ENCODE results near the gene LRCH1. TPM values are rescaled to one million over a fixed set of nuclear protein-coding genes. Genes with fewer than 3 reads are reported as not detected.

The LRCH1 gene
- total RNA-seq, 2 experiments from 2014 or later: 19.8 to 20.9 TPM

DNA sequence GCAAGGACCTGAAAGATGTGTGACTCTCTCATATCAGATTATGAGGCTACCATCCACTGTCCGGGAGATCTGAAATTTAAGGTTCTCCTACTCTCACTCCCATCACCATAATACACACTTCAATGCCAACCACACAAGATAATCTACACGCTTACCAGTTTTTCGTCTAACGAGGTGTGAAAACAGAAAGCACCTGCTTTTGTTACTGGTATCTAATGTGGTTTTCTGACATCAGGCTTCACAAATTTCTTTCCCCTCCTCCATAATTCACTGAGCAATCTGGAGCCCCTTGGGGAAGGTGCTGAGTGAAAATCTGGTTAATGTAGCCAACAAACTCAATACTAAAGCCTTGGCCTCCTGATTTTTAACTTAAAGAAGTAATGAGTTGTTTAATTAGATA, 10.1 kb upstream of the LRCH1 start:
- no peak overlapping the region for H3K4me3 Mint-ChIP-seq
- no peak overlapping the region for H3K27ac Mint-ChIP-seq
- H3K36me3 Mint-ChIP-seq: no peaks in the 10 kb centered on the region
- CTCF ChIA-PET: interaction anchor here (3.1 kb wide), 1 partner anchor 9 kb away, joined by 22 read pairs; no protein-coding TSS in a partner anchor
- DNase-seq: no peak
- ATAC-seq: no peak
- H3K4me1 Mint-ChIP-seq: peaks cover 11% of the 10 kb centered on the region
- H3K9me3 Mint-ChIP-seq (ENCODE audit: low read depth): no peaks in the 10 kb centered on the region
- H3K27me3 Mint-ChIP-seq: peaks cover 9% of the 10 kb centered on the region

DNA sequence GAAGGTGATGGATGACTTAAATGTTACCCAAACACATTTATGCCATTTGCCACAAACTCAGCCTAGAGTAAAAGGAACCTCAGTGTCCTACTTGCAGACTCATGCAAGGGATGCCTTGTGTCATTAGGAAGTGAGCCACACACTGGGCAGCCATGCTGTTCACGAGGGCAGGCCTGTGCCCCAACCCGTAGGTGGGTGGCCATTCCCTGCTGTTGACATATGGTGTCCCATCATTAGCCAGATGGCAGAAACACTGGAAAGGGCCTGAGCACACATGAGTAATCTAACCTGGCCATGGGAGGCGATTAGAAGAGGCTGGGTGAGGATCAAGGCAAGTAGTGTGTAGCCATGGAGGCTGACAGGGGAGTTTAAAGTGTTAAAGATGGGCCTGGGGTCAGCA, 9.7 kb upstream of the LRCH1 start:
- Mint-ChIP-seq H3K36me3 (no peaks in the 10 kb centered on the region), H3K27ac (no peak overlapping the region), H3K9me3 (ENCODE audit: low read depth) (no peaks in the 10 kb centered on the region), H3K27me3 (peaks cover 9% of the 10 kb centered on the region), H3K4me3 (no peak overlapping the region), H3K4me1 (peaks cover 11% of the 10 kb centered on the region)
- no peak for ATAC-seq
- DNase-seq: no peak
- CTCF ChIA-PET: interaction anchor here (0.9 to 3.1 kb wide), 2 partner anchors 8 to 176 kb away, joined by 3 to 22 read pairs; no protein-coding TSS in a partner anchor

DNA sequence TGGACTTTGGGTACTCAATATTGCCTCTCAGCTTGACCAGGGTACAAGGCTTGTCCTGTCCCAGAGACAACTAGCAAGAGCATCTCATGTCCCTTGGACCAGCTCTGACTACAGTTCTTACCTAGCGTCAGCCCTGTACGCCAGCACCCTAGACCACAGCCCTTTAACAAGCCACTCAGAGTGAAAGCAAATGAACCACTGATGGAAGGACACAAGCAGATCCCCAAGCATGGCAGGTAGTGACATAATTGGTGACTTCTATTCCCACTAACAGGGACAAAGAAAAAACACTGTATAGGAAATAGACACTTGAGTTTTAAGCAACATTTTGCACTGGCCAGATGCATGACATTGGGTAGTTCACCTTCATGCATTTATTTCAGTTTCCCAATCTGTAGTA, 8.8 kb upstream of the LRCH1 start:
- ATAC-seq (peak; percentile 76), DNase-seq (peak; percentile 53)
- peaks cover 13% of the 10 kb centered on the region for H3K27me3 Mint-ChIP-seq
- H3K4me3 Mint-ChIP-seq: no peak overlapping the region
- CTCF ChIA-PET: interaction anchor here (0.9 kb wide), 1 partner anchor 175 kb away, joined by 3 read pairs; no protein-coding TSS in a partner anchor
- no peak overlapping the region for H3K27ac Mint-ChIP-seq
- peaks cover 11% of the 10 kb centered on the region for H3K4me1 Mint-ChIP-seq
- no peaks in the 10 kb centered on the region for H3K9me3 Mint-ChIP-seq (ENCODE audit: low read depth)
- no peaks in the 10 kb centered on the region for H3K36me3 Mint-ChIP-seq

DNA sequence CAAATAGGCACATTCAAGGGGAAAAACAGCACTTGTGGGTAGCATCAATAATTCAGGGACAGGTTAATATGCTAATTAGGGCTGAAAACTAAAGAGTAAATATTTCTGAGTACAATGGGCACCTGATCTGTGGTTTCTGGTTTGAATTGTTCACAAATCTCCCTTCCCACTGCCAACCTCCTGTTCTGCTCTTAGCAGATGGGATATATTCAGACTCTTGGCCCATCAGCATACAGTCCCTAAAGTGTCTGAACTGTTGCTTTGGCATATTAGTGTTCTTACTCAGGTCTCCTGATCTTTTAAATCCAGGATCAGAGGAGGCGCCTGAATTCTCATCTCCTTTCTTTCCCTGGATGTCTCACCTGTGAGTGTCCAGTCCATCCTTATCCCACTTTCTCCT, 8.2 kb upstream of the LRCH1 start:
- CTCF ChIA-PET: no interaction called here
- Mint-ChIP-seq H3K9me3 (ENCODE audit: low read depth) (no peaks in the 10 kb centered on the region), H3K27ac (no peak overlapping the region), H3K4me3 (no peak overlapping the region), H3K36me3 (no peaks in the 10 kb centered on the region), H3K27me3 (peaks cover 14% of the 10 kb centered on the region), H3K4me1 (peaks cover 11% of the 10 kb centered on the region)
- DNase-seq (no peak), ATAC-seq (no peak)

DNA sequence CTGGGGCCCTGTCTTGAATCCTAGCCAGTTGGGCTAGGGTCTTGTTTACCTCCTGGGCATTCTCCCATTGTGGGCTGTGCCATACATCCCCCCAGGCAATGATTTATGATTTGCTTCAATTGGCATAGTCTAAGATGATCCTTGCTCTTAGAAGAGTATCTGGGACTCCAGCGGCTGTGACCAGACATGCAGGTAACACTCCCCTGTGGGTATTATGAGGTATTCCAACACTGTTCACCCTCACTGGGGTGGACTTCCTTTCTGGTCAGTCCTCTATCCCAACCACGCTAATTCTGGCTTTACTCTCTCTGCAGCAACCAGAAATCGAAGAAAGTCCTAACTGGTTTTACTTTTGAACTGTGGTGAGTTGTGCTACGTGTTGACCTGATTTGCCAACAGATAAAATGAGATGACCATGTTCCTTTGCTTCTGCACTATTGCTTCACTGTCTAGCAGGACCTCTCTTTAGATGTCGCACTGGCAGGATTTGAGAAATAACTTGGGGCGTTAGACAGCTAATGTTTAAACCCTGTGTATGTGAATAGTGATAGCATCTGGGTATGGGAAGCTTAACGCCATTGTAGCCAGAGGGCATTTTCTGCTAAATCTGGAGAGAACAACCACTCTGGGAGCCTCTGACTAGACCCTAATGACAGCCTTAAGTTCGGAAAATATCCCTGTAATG, 6.7 kb upstream of the LRCH1 start:
- no peak for ATAC-seq
- H3K9me3 Mint-ChIP-seq (ENCODE audit: low read depth): no peaks in the 10 kb centered on the region
- H3K27me3 Mint-ChIP-seq: peaks cover 14% of the 10 kb centered on the region
- H3K27ac Mint-ChIP-seq: no peak overlapping the region
- peaks cover 15% of the 10 kb centered on the region for H3K4me1 Mint-ChIP-seq
- H3K4me3 Mint-ChIP-seq: no peak overlapping the region
- H3K36me3 Mint-ChIP-seq: no peaks in the 10 kb centered on the region
- DNase-seq: no peak
- CTCF ChIA-PET: no interaction called here

DNA sequence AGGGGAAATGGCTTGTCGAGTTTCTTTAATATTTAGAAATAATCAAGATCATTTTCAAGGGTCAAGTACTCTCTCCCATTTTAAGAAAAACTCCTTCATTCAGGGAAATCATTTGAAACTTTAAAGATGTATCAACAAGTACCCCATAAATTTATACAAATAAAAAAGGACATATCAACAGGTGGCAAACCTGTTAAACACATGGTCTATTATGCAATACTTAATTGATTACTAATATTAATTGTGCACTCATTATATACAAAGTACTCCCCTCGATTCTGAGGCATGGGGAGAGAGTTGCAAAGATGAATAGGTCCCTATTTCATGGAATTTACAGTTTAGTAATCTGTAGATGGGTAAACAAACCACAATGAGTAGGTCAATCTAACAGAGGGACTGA, 2.1 kb upstream of the LRCH1 start:
- no peak overlapping the region for H3K4me3 Mint-ChIP-seq
- CTCF ChIA-PET: interaction anchor here (0.7 to 2.8 kb wide), 26 partner anchors 9 to 249 kb away, joined by 3 to 64 read pairs (median 5); no protein-coding TSS in a partner anchor
- no peak overlapping the region for H3K27ac Mint-ChIP-seq
- DNase-seq (no peak), ATAC-seq (no peak)
- H3K36me3 Mint-ChIP-seq: no peaks in the 10 kb centered on the region
- peaks cover 31% of the 10 kb centered on the region for H3K4me1 Mint-ChIP-seq
- peaks cover 14% of the 10 kb centered on the region for H3K27me3 Mint-ChIP-seq
- H3K9me3 Mint-ChIP-seq (ENCODE audit: low read depth): no peaks in the 10 kb centered on the region

DNA sequence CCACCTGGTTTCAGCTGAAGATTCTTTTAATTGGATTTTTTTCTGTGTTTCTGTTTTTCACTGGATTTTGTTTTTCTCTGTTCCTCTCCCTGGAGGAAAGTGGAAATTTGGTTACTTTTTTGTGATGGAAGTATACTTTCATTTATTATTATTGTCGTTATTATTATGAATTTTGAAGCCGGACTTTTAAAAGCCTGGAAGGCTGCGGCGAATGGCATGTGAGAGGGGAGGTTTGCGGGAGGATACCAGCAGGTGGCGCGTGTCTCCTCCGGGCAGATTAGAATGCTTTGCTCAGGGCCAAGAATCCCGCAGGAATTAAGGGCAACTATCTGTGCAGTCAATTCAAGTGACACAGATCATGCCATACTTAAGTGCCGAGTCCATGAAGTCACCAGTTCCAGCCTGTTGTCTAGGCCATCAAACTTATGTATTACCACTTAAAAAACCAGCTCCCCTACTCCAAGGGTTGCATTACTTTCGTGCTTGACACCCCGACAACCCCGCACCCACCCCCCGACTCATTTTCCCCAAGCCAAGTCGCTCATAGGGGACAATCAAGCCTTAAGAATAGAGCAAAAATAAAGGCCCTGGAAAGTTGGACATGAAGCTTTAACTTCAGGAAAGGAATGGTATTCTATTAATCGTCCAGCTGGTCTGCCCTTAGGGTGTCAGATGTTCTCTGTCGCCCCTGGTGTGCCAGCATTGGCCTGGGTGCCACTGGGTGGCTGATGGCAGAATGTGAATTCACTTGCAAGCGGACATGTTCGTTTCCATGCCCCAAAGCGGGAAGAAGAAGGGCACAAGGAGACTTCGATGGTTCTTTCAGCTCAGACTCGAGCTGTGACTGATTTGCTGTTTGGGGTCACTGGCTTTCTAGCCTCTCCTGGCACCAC, 1.3 kb upstream of the LRCH1 start:
- Mint-ChIP-seq H3K36me3 (no peaks in the 10 kb centered on the region), H3K27me3 (peaks cover 10% of the 10 kb centered on the region), H3K27ac (peak overlapping the region; percentile 77), H3K4me3 (peak overlapping the region; percentile 78), H3K4me1 (peaks cover 38% of the 10 kb centered on the region), H3K9me3 (ENCODE audit: low read depth) (no peaks in the 10 kb centered on the region)
- ATAC-seq: no peak
- CTCF ChIA-PET: interaction anchor here (0.6 to 2.8 kb wide), 50 partner anchors 9 to 343 kb away, joined by 3 to 64 read pairs (median 4); no protein-coding TSS in a partner anchor
- DNase-seq: peak; percentile 71

DNA sequence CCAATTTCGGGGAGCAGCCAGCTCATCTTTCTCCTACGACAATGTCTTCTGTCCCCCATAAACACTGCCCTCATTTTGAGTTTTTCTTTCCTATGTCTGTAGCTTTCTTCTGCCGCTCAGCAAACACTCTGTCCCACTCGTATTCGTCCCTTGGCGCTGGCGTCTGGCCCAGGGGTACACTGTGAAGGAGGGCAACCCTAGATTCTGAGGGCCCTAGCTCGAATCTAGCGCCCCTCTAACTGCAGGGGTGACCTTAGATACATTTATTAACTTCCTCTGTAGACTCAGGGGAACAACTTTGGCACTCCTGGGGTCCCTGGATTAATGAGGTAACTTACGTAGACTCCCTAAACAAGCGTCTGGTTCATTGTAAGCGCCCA, 677 bp upstream of the LRCH1 start:
- no peak for DNase-seq
- peaks cover 9% of the 10 kb centered on the region for H3K27me3 Mint-ChIP-seq
- no peaks in the 10 kb centered on the region for H3K9me3 Mint-ChIP-seq (ENCODE audit: low read depth)
- peaks cover 43% of the 10 kb centered on the region for H3K4me1 Mint-ChIP-seq
- H3K27ac Mint-ChIP-seq: peak overlapping the region; percentile 77
- CTCF ChIA-PET: interaction anchor here (0.6 to 2.8 kb wide), 44 partner anchors 9 to 342 kb away, joined by 3 to 64 read pairs (median 4); no protein-coding TSS in a partner anchor
- ATAC-seq: no peak
- H3K4me3 Mint-ChIP-seq: peak overlapping the region; percentile 78
- H3K36me3 Mint-ChIP-seq: no peaks in the 10 kb centered on the region

DNA sequence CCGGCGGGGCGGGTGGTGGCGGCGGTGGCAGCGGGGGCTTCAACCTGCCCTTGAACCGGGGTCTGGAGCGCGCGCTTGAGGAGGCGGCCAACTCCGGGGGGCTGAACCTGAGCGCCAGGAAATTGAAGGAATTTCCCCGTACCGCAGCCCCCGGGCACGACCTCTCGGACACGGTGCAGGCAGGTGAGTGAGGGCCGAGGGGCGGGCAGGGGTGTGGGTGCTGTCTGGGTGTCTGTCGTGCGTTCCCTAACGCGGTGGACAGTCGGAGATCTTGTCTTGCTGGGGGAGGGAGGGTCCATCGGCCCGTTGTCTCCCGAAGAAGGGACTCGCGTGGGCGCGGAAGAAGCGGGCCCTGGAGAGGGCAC, 533 bp downstream of the LRCH1 start:
- Mint-ChIP-seq H3K27ac (peak overlapping the region; percentile 62), H3K4me3 (peak overlapping the region; percentile 78), H3K4me1 (peaks cover 45% of the 10 kb centered on the region), H3K36me3 (no peaks in the 10 kb centered on the region), H3K27me3 (peaks cover 7% of the 10 kb centered on the region), H3K9me3 (ENCODE audit: low read depth) (no peaks in the 10 kb centered on the region)
- CTCF ChIA-PET: interaction anchor here (0.9 to 2.8 kb wide), 2 partner anchors 166 to 173 kb away, joined by 3 to 64 read pairs; no protein-coding TSS in a partner anchor
- DNase-seq (no peak), ATAC-seq (peak; percentile 8)

DNA sequence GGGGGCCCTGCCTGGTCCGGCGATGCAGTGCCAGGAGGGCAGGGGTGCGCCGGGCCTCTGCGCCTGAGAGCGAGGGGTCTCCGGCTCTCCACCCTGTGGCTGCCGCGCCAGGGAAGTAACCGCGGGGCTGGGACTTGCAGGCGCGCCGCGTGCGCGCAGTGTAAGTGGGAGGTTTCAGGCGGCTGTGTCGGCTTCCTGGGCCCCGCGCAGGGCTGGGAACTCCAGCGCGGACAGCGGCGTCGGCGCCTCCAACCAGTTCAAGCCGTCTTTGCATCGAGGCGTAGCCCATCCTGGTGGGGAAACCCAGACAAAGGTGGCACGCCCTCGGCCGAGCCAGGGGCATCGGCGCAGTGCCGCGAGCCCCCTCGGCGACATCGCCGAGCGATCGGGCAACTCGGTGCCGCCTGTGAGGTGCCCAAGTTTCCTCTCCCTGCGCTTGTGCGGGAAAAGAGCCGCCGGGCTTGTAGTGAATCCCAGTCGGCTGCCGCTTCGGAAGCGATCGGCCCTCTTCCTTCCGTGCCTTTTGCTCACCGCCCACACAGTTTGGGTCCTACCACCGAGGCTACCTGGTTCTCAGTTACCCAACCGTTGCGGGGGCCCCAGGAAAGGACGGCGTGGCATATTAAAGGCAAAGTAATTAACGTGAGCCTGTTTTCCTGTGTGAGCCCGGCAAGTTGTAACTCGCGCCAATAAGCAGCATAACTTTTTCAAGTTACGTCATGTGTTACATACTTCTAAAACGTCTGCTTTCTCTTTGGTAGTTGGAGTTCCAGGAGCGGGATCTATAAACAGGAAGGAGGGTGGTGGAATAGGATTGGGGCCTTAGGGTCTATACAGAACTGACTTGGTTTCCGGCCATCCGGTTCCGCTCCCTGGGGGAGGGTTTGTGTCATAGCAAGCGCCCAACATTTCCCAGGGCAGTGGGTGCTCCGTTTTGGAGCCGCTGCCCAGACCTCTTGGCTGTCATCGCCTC, 1.2 kb downstream of the LRCH1 start:
- no peaks in the 10 kb centered on the region for H3K36me3 Mint-ChIP-seq
- H3K4me3 Mint-ChIP-seq: peak overlapping the region; percentile 78
- peaks cover 4% of the 10 kb centered on the region for H3K27me3 Mint-ChIP-seq
- H3K9me3 Mint-ChIP-seq (ENCODE audit: low read depth): no peaks in the 10 kb centered on the region
- H3K27ac Mint-ChIP-seq: peak overlapping the region; percentile 62
- CTCF ChIA-PET: interaction anchor here (0.9 kb wide), 1 partner anchor 172 kb away, joined by 3 read pairs; no protein-coding TSS in a partner anchor
- ATAC-seq: peak; percentile 65
- H3K4me1 Mint-ChIP-seq: peaks cover 45% of the 10 kb centered on the region
- peak; percentile 74 for DNase-seq

DNA sequence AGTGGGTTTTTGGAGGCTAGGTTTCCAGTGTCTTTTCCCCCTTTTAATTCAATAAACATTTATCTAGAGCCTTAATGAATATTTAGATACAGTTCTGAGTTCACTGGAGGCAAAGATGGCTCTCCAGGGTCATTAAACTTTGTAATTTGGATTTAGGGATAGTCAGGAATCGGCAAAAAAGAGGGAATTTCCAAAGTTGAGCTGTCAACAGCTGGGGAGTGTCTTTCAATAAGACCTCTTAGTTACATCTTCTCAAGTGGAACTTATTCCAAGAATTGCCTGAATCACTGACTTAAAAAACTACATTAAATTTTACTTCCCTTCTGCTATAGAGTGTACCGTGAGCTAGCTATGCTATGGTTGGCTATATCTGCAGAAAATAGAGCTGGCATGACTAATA, 2.0 kb downstream of the LRCH1 start:
- CTCF ChIA-PET: interaction anchor here (0.9 to 1.6 kb wide), 6 partner anchors 14 to 166 kb away, joined by 3 to 5 read pairs (median 3); no protein-coding TSS in a partner anchor
- H3K27ac Mint-ChIP-seq: peak overlapping the region; percentile 62

DNA sequence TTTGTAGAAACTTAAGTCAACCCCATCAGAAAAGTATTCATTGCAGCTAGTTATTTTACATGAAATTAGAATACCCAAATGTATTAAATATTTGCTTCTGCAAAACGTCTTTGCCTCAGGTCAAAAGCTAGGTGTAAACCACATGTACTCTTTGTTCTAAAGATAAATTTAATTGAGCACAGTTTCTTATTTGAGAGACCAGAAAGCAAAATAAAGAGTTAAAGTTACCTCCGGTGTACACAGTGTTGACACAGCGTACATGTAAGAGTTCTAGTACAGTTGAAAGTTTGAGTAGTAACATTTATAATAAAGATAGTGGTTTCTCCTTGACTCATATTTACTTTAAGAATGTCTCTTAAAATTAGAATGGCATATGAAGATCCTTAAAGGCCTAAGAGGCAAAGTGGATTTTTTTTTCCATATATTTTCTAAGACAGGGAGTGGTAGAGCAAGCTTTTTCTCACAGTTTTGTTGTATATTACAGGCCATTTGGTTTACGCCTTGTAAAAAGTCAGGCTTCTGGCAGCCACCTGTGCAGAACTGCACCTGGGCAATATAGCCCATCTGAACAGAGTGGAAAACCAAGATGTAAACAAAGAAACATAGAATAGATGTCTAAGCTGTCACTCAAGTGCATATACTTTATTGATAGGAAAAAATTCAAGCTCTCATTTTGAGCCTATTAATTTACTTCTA, 2.9 kb downstream of the LRCH1 start:
- Mint-ChIP-seq H3K4me1 (peaks cover 44% of the 10 kb centered on the region), H3K4me3 (peak overlapping the region; percentile 78), H3K27ac (no peak overlapping the region), H3K27me3 (no peaks in the 10 kb centered on the region), H3K9me3 (ENCODE audit: low read depth) (no peaks in the 10 kb centered on the region), H3K36me3 (no peaks in the 10 kb centered on the region)
- DNase-seq (no peak), ATAC-seq (no peak)
- CTCF ChIA-PET: interaction anchor here (0.9 to 1.6 kb wide), 7 partner anchors 11 to 166 kb away, joined by 3 to 5 read pairs (median 3); no protein-coding TSS in a partner anchor

More for the DNA sequence above, 2.0 kb downstream of the LRCH1 start:
- ATAC-seq (no peak), DNase-seq (no peak)
- Mint-ChIP-seq H3K9me3 (ENCODE audit: low read depth) (no peaks in the 10 kb centered on the region), H3K4me3 (peak overlapping the region; percentile 78), H3K27me3 (peaks cover 3% of the 10 kb centered on the region), H3K36me3 (no peaks in the 10 kb centered on the region), H3K4me1 (peaks cover 45% of the 10 kb centered on the region)
